ENCODE results near the gene ADCY3.

- TF ChIP-seq CTCF (IDR thresholded peaks at IDR 0.05) (no peak), POLR2A (IDR thresholded peaks at IDR 0.05) (no peak)
Observed at GRCh38 chr2:24791452-24791851, 128.6 kb downstream of the ADCY3 start.

All from esophagus squamous epithelium (tissue), 4 donors.